AG04450 (cell line): ENCODE data around the gene PSG3. TPM values are rescaled to one million over a fixed set of nuclear protein-coding genes. Genes with fewer than 3 reads are reported as not detected.
"Not testable (repeated sequence)": the region's sequence is repeated elsewhere in the genome, so short reads cannot be mapped to it uniquely, and the experiment has no call there.

Experiments
- CTCF ChIA-PET: fragments of 300-600, 350-600 bp; formaldehyde crosslinking; extraction: SDS; loops from one replicate; lab custom pipeline; 2022; ENCODE audit warnings: antibody characterized with exemption, inconsistent platforms; lab: Charles Lee
- POLR2A ChIA-PET: fragments of 350-600 bp; formaldehyde crosslinking; extraction: SDS; loops from one replicate; lab custom pipeline; 2021; ENCODE audit warnings: antibody characterized with exemption, inconsistent platforms; lab: Yijun Ruan, JAX
- DNase-seq: peaks from one replicate; pipeline ENCODE4 v3.0.0-alpha.2; 2011; ENCODE audit warnings: low read depth, low spot score
- H3K27ac ChIP-seq: one replicate; pipeline ENCODE4 v1.5.1; 2012; ENCODE audit warnings: low read depth, low read length, control low read depth
- H3K27me3 ChIP-seq: one replicate; pipeline ENCODE4 v1.6.0; 2012; ENCODE audit warnings: low read length; ENCODE audit not compliant: control insufficient read depth, insufficient read depth
- H3K4me3 ChIP-seq: 2 replicates; pipeline ENCODE4 v1.5.1; 2011; ENCODE audit warnings: mild to moderate bottlenecking, low read depth, low read length, control low read depth
- H3K9me3 ChIP-seq: 2 replicates; pipeline ENCODE4 v1.5.1; 2012; ENCODE audit warnings: low read length; ENCODE audit not compliant: control insufficient read depth, insufficient read depth
- CTCF ChIP-seq: IDR thresholded peaks from 2 replicates; pipeline ENCODE4 v1.5.1; 2011; ENCODE audit warnings: low read depth, low read length, control low read depth, inconsistent platforms
- polyA minus RNA-seq: library from RNA; depleted of rRNA, polyadenylated mRNA; stranded (reverse); fragments of >200 nt; gene quantifications from 2 replicates; pipeline ENCODE4 v1.2.3, GENCODE V29; 2011; rRNA and poly(A)+ RNA removed
- polyA plus RNA-seq: library from polyadenylated mRNA; depleted of rRNA; stranded (reverse); fragments of >200 nt; gene quantifications from 2 replicates; pipeline ENCODE4 v1.2.3, GENCODE V29; 2011; rRNA removed

PSG3 gene
- polyA plus RNA-seq (0.14 and 0.15 TPM in 2 replicates), polyA minus RNA-seq (not detected in 2 replicates)

GRCh38 chr19:42740381-42740780, at the start of gene PSG3:
Gene PSG3, minus strand, starts transcription at chr19:42740481. Its CDS starts 97 bp downstream, at chr19:42740384.
- DNase-seq, CTCF ChIA-PET, H3K27me3 ChIP-seq, POLR2A ChIA-PET, H3K9me3 ChIP-seq, H3K4me3 ChIP-seq, H3K27ac ChIP-seq: not testable (repeated sequence)

GRCh38 chr19:42788766-42789165, 48.5 kb upstream of the PSG3 start:
- CTCF ChIA-PET = interaction anchor here (1.6 kb wide), 1 partner anchor 225 kb away, joined by 3 read pairs; no protein-coding TSS in a partner anchor
- DNase-seq, H3K4me3 ChIP-seq, H3K27me3 ChIP-seq, H3K27ac ChIP-seq, POLR2A ChIA-PET, H3K9me3 ChIP-seq: not testable (repeated sequence)

GRCh38 chr19:42787766-42788165, 47.5 kb upstream of the PSG3 start:
- H3K4me3 ChIP-seq, H3K27me3 ChIP-seq, H3K9me3 ChIP-seq, DNase-seq, POLR2A ChIA-PET, H3K27ac ChIP-seq: not testable (repeated sequence)
- CTCF ChIA-PET = interaction anchor here (1.6 kb wide), 1 partner anchor 224 kb away, joined by 3 read pairs; no protein-coding TSS in a partner anchor

GRCh38 chr19:42776750-42777612, 36.7 kb upstream of the PSG3 start:
- TF ChIP-seq CTCF = peak; percentile 75
- POLR2A ChIA-PET, H3K4me3 ChIP-seq, H3K9me3 ChIP-seq, H3K27ac ChIP-seq, H3K27me3 ChIP-seq: not testable (repeated sequence)
- DNase-seq = peak; percentile 8
- CTCF ChIA-PET = interaction anchor here (0.9 to 4.2 kb wide), 5 partner anchors 81 to 142 kb away, joined by 4 to 23 read pairs (median 4); no protein-coding TSS in a partner anchor

GRCh38 chr19:42774510-42775158, 34.4 kb upstream of the PSG3 start:
- H3K27ac ChIP-seq, H3K4me3 ChIP-seq, H3K27me3 ChIP-seq, CTCF ChIA-PET, POLR2A ChIA-PET, DNase-seq, H3K9me3 ChIP-seq: not testable (repeated sequence)

GRCh38 chr19:42767319-42767718, 27.0 kb upstream of the PSG3 start:
- CTCF ChIA-PET, DNase-seq, H3K9me3 ChIP-seq, H3K27ac ChIP-seq, H3K27me3 ChIP-seq, POLR2A ChIA-PET, H3K4me3 ChIP-seq: not testable (repeated sequence)

GRCh38 chr19:42766871-42767270, 26.6 kb upstream of the PSG3 start:
- DNase-seq, H3K9me3 ChIP-seq, H3K27me3 ChIP-seq, POLR2A ChIA-PET, H3K4me3 ChIP-seq, CTCF ChIA-PET, H3K27ac ChIP-seq: not testable (repeated sequence)
